ENCODE results near the gene ZFPL1.

- no peak for TF ChIP-seq ESRRG (CRISPR knock-in tag; IDR thresholded peaks at IDR 0.05)
- no peak for TF ChIP-seq CREB5 (CRISPR knock-in tag; IDR thresholded peaks at IDR 0.05; ENCODE audit: low read depth)
- TF ChIP-seq ARNTL (CRISPR knock-in tag; IDR thresholded peaks at IDR 0.05; ENCODE audit: borderline replicate concordance, low read depth) = no peak
Measured at GRCh38 chr11:65095974-65096806, 12.2 kb downstream of the ZFPL1 start, which contains the start of gene VPS51.
